ENCODE results near the gene CEND1. TPM values are rescaled to one million over a fixed set of nuclear protein-coding genes. Genes with fewer than 3 reads are reported as not detected.

Gene CEND1
- total and polyA plus RNA-seq, 7 donors: 0.09 to 0.33 (median 0.17) TPM; not detected in 3

DNA sequence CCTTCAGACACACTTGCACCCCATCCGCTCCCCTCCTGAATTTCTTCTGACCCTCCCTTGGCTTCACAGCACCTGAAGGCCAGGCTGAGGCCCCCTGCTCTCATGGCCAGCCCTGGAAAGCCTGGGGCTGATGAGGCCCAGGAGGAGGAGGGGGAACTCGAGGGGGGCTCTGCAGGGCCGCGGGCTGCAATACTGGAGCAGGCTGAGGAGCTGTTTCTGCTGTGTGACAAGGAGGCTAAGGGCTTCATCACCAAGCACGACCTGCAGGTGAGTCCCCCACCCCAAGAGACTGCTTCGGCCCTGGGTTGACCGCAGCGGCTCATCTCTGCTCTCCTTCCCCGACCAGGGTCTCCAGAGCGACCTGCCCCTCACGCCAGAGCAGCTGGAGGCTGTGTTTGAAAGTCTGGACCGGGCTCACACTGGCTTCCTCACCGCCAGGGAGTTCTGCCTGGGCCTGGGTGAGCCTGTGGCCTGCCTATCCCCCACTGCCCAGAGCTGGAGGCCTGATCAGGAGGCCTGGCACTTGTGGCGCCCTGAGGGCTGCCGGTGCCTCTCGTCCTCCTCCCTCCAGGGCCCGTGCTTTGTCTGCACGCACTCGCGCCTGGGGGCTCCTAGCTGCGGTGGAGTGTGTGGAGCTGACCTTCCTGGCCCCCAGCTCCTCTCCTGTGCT lies 38.8 kb upstream of the CEND1 start:
- Histone ChIP-seq H3K4me1 (peaks cover 39% of the 10 kb centered on the region), H3K36me3 (ENCODE audit: insufficient read depth in 1 of 2, low read depth in 1 of 2) (peaks cover 0 to 21% of the 10 kb centered on the region in 2 donors), H3K9me3 (no peaks in the 10 kb centered on the region), H3K27ac (peak overlapping the region; percentile 37), H3K27me3 (ENCODE audit: insufficient read depth in 3 of 3, low read length in 2 of 3) (peaks cover 0 to 37% (median 13%) of the 10 kb centered on the region in 3 donors), H3K4me3 (peak overlapping the region; percentile 57)
- TF ChIP-seq, protein P1, sequence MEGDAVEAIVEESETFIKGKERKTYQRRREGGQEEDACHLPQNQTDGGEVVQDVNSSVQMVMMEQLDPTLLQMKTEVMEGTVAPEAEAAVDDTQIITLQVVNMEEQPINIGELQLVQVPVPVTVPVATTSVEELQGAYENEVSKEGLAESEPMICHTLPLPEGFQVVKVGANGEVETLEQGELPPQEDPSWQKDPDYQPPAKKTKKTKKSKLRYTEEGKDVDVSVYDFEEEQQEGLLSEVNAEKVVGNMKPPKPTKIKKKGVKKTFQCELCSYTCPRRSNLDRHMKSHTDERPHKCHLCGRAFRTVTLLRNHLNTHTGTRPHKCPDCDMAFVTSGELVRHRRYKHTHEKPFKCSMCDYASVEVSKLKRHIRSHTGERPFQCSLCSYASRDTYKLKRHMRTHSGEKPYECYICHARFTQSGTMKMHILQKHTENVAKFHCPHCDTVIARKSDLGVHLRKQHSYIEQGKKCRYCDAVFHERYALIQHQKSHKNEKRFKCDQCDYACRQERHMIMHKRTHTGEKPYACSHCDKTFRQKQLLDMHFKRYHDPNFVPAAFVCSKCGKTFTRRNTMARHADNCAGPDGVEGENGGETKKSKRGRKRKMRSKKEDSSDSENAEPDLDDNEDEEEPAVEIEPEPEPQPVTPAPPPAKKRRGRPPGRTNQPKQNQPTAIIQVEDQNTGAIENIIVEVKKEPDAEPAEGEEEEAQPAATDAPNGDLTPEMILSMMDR (IDR thresholded peaks at IDR 0.05): no peak
- DNase-seq (no peak), ATAC-seq (no peak)
- intact Hi-C loops (cut with DNase I): no loop called here
- WGBS, 3 donors: 66 to 73% (median 68%) methylated on average over 21 of the region's 21 CpGs

DNA sequence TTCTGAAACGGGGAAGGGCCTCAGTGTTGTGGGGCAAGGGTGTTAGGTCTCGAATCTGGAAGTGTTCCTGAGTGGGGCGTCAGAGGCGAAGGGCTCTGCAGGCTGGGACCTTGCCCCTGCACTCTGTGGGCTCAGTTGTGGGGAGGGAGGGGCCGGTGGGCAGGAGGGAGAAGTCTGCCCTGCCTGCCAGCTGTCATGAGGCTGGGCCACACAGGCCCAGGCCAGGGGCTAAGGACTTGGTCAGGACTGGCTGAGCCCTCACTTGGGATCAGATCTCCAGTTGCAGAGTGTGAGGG lies 38.0 kb upstream of the CEND1 start, which contains the start of gene CRACR2B:
Gene CRACR2B (plus strand): TSS at position 23 of the 296 bp plus-strand sequence. CDS start 689 bp downstream, outside the sequence.
- TF ChIP-seq, protein P1 (IDR thresholded peaks at IDR 0.05): no peak
- peaks cover 39% of the 10 kb centered on the region for H3K4me1 ChIP-seq
- H3K27ac ChIP-seq: peak within 1 kb of the TSS; percentile 37
- H3K36me3 ChIP-seq (ENCODE audit: insufficient read depth in 1 of 2, low read depth in 1 of 2): peaks cover 0 to 29% of the 10 kb centered on the region in 2 donors
- peak within 1 kb of the TSS; percentile 59 for H3K4me3 ChIP-seq
- intact Hi-C loops (cut with DNase I): no loop called here
- no peaks in the 10 kb centered on the region for H3K9me3 ChIP-seq
- WGBS, 3 donors: 51 to 59% (median 51%) methylated on average over 5 of the region's 5 CpGs
- ATAC-seq (no peak), DNase-seq (no peak)
- peaks cover 0 to 37% (median 13%) of the 10 kb centered on the region in 3 donors for H3K27me3 ChIP-seq (ENCODE audit: insufficient read depth in 3 of 3, low read length in 2 of 3)

DNA sequence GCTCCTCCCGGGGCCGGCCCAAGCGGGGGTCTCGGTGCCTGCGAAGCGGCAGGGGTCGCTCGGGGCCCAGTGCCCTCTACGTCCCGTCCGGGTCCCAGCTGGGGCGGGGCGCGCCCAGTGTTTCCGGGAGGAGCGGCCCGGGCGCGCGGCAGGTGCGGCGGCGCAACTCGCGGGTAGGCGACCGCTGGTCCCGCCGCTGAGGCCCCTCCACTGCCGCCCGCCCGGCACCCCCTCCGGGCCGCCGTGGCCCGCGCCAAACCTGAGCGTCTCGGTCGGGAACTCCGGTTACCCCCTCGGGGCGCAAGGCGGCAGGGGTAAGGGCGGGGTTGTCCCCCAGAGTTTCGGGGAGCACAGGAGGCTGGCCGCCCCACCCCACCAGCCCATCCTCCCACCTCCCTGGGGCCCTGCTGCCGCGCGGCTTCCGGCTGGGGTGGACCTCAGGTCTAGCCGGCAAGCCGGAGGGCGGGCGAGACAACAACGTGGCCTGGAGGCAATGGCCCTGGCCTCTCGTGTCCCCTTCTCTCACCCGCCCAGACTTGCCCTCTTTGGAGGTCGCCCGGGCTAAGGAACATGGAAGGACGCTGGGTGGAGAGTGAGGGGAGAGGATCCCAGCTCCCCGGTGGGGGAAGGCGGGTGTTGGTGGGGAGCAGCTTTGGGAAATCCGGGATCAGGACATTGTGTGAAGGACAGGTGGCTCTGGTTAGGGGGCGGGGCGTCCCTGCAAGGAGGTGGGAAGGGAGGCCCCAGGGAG lies 37.4 kb upstream of the CEND1 start:
- Histone ChIP-seq H3K4me3 (peak overlapping the region; percentile 59), H3K27me3 (ENCODE audit: insufficient read depth in 3 of 3, low read length in 2 of 3) (peaks cover 0 to 37% (median 13%) of the 10 kb centered on the region in 3 donors), H3K36me3 (ENCODE audit: insufficient read depth in 1 of 2, low read depth in 1 of 2) (peaks cover 0 to 34% of the 10 kb centered on the region in 2 donors), H3K27ac (peak overlapping the region; percentile 1), H3K9me3 (no peaks in the 10 kb centered on the region), H3K4me1 (peaks cover 42% of the 10 kb centered on the region)
- TF ChIP-seq, protein P1 (IDR thresholded peaks at IDR 0.05): no peak
- ATAC-seq: peak in 2 of 4 donors; percentile 13 to 14
- WGBS, 3 donors: 4 to 15% (median 6%) methylated on average over 52 to 66 of the region's 66 CpGs
- no peak for DNase-seq
- intact Hi-C loops (cut with DNase I): no loop called here

DNA sequence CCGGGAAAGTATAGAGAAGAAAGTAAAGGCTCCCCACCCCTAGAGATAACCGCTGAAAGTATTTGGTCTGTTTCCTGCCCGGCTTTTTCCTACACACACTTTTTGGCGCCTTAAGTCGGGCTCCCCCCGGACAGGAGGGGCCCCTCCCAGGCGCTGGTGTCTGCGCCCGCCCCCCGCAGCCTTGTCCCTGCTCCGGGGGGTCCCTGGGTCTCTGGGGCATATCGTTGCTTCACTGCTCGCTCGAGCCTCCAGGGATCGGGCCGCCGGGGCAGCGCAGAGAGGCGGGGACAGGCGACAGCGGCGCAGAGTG lies 36.9 kb upstream of the CEND1 start:
- Histone ChIP-seq H3K4me3 (peak overlapping the region; percentile 59), H3K27me3 (ENCODE audit: insufficient read depth in 3 of 3, low read length in 2 of 3) (peaks cover 0 to 37% (median 13%) of the 10 kb centered on the region in 3 donors), H3K9me3 (no peaks in the 10 kb centered on the region), H3K27ac (no peak overlapping the region), H3K36me3 (ENCODE audit: insufficient read depth in 1 of 2, low read depth in 1 of 2) (peaks cover 0 to 39% of the 10 kb centered on the region in 2 donors), H3K4me1 (peaks cover 42% of the 10 kb centered on the region)
- ATAC-seq (no peak), DNase-seq (no peak)
- intact Hi-C loops (cut with DNase I): no loop called here
- TF ChIP-seq, protein P1 (IDR thresholded peaks at IDR 0.05): no peak
- WGBS, 3 donors: 12 to 16% (median 15%) methylated on average over 22 of the region's 22 CpGs
